AG04449 (cell line): ENCODE data around the gene VPS8.

Experiments used
- CTCF ChIA-PET: fragments of 350-600 bp; formaldehyde crosslinking; extraction: SDS; loops from one replicate; lab custom pipeline; 2021; ENCODE audit warnings: antibody characterized with exemption; lab: Yijun Ruan, JAX
- POLR2A ChIA-PET: fragments of 400-600, 350-600 bp; formaldehyde crosslinking; extraction: SDS; loops from one replicate; lab custom pipeline; 2020; ENCODE audit warnings: antibody characterized with exemption, inconsistent platforms; lab: Yijun Ruan, JAX
- DNase-seq: peaks from one replicate; pipeline ENCODE4 v3.0.0-alpha.2; 2010; ENCODE audit warnings: low read depth, low spot score
- H3K4me3 ChIP-seq: 2 replicates; pipeline ENCODE4 v1.5.1; 2011; ENCODE audit warnings: low read depth, mild to moderate bottlenecking, control low read depth, low read length
- CTCF ChIP-seq: IDR thresholded peaks from one replicate; pipeline ENCODE4 v1.5.1; 2011; ENCODE audit warnings: mild to moderate bottlenecking, moderate library complexity, low read length, control low read depth, inconsistent platforms; ENCODE audit not compliant: insufficient read depth; ENCODE audit errors: missing control alignments

The VPS8 gene

GRCh38 chr3:185079625-185080024 is 267.7 kb downstream of the VPS8 start:
- ChIA-PET CTCF (interaction anchor here (1.0 to 1.3 kb wide), 2 partner anchors 9 to 96 kb away, joined by 3 to 4 read pairs; no protein-coding TSS in a partner anchor), POLR2A (no interaction called here)
- no peak for TF ChIP-seq CTCF
- H3K4me3 ChIP-seq: no peak overlapping the region
- DNase-seq: no peak

- ChIA-PET POLR2A (no interaction called here), CTCF (interaction anchor here (2.0 kb wide), 1 partner anchor 95 kb away, joined by 9 read pairs; no protein-coding TSS in a partner anchor)
- DNase-seq: peak; percentile 28
- H3K4me3 ChIP-seq: no peak overlapping the region
- TF ChIP-seq CTCF: no peak
Measured at GRCh38 chr3:185081521-185081920, 269.6 kb downstream of the VPS8 start.

GRCh38 chr3:185082149-185082548 is 270.2 kb downstream of the VPS8 start:
- CTCF ChIA-PET: interaction anchor here (0.9 to 2.0 kb wide), 3 partner anchors 11 to 96 kb away, joined by 3 to 9 read pairs (median 3); no protein-coding TSS in a partner anchor
- no peak for DNase-seq
- POLR2A ChIA-PET: no interaction called here
- no peak for TF ChIP-seq CTCF
- no peak overlapping the region for H3K4me3 ChIP-seq

- CTCF ChIA-PET: interaction anchor here (0.9 to 2.0 kb wide), 3 partner anchors 12 to 95 kb away, joined by 3 to 9 read pairs (median 3); no protein-coding TSS in a partner anchor
- H3K4me3 ChIP-seq: no peak overlapping the region
- TF ChIP-seq CTCF: no peak
- POLR2A ChIA-PET: no interaction called here
- no peak for DNase-seq
Measured at GRCh38 chr3:185082829-185083228, 270.9 kb downstream of the VPS8 start.

GRCh38 chr3:185084402-185084801 is 272.4 kb downstream of the VPS8 start:
- H3K4me3 ChIP-seq: no peak overlapping the region
- CTCF ChIA-PET: interaction anchor here (0.8 to 3.9 kb wide), 12 partner anchors 14 to 224 kb away, joined by 3 to 25 read pairs (median 5); no protein-coding TSS in a partner anchor
- TF ChIP-seq CTCF: no peak
- POLR2A ChIA-PET: no interaction called here
- no peak for DNase-seq

- ChIA-PET POLR2A (no interaction called here), CTCF (interaction anchor here (0.8 to 3.9 kb wide), 12 partner anchors 14 to 223 kb away, joined by 3 to 25 read pairs (median 5); no protein-coding TSS in a partner anchor)
- DNase-seq: peak; percentile 73
Measured at GRCh38 chr3:185084901-185085300, 272.9 kb downstream of the VPS8 start.

More at GRCh38 chr3:185084901-185085300, 272.9 kb downstream of the VPS8 start:
- no peak overlapping the region for H3K4me3 ChIP-seq
- peak; percentile 65 for TF ChIP-seq CTCF
